H1 (cell line): Measurements from ENCODE around the gene SEMA5B. TPM values are rescaled to one million over a fixed set of nuclear protein-coding genes. Genes with fewer than 3 reads are reported as not detected.

Source experiments
- CTCF ChIA-PET: fragments of 300-600 bp; sonication (Branson Sonifier 250); formaldehyde crosslinking; loops from one replicate; lab custom pipeline; 2021; ENCODE audit not compliant: partially characterized antibody; lab: Charles Lee
- POLR2A ChIA-PET: fragments of 300-600 bp; sonication (Branson Sonifier 250); formaldehyde crosslinking; loops from one replicate; lab custom pipeline; 2021; ENCODE audit warnings: inconsistent platforms; ENCODE audit not compliant: partially characterized antibody; lab: Charles Lee
- DNase-seq, 2 experiments: peaks; one replicate each; pipeline versions ENCODE4 v3.0.0 to v3.0.0-alpha.2; 2010 to 2022; ENCODE audit warnings: low spot score in 2 of 2, low read depth in 1 of 2, mixed read lengths in 1 of 2
- FAIRE-seq: peaks from 2 replicates; lab custom pipeline; 2011; peaks lifted over from hg19 to GRCh38; lab: Jason Lieb, UNC
- H2AFZ ChIP-seq: 2 replicates; pipeline ENCODE4 v1.8.1; 2012; ENCODE audit warnings: low read length, inconsistent platforms
- H2AK5ac ChIP-seq: 2 replicates; pipeline ENCODE4 v1.6.1; 2013; ENCODE audit warnings: low read depth, low read length
- H2BK120ac ChIP-seq: replicated peaks from 2 replicates; pipeline ENCODE3; 2013; ENCODE audit warnings: low read depth, low read length, inconsistent platforms
- H2BK12ac ChIP-seq: 2 replicates; pipeline ENCODE4 v1.6.1; 2013; ENCODE audit warnings: low read depth, low read length
- H2BK15ac ChIP-seq: 2 replicates; pipeline ENCODE4 v1.6.1; 2013; ENCODE audit warnings: low read length
- H2BK20ac ChIP-seq: 2 replicates; pipeline ENCODE4 v1.6.1; 2013; ENCODE audit warnings: low read length
- H2BK5ac ChIP-seq: 2 replicates; pipeline ENCODE4 v1.6.1; 2013; ENCODE audit warnings: low read depth, low read length
- H3K14ac ChIP-seq: 2 replicates; pipeline ENCODE4 v1.6.1; 2013; ENCODE audit warnings: inconsistent platforms; ENCODE audit not compliant: insufficient read length
- H3K18ac ChIP-seq: 2 replicates; pipeline ENCODE4 v1.6.1; 2013; ENCODE audit warnings: low read length; ENCODE audit errors: extremely low read depth
- H3K23ac ChIP-seq: 2 replicates; pipeline ENCODE4 v1.6.1; 2013; ENCODE audit warnings: inconsistent platforms; ENCODE audit not compliant: insufficient read length
- H3K23me2 ChIP-seq: 2 replicates; pipeline ENCODE4 v1.6.1; 2013; ENCODE audit warnings: low read depth, low read length
- H3K27ac ChIP-seq: 2 replicates; pipeline ENCODE4 v1.6.1; 2011; ENCODE audit warnings: low read depth, low read length, inconsistent platforms
- H3K27me3 ChIP-seq, 4 experiments: replicated peaks in 1 of 4; 1 replicate in 1 of 4; 2 replicates in 3 of 4; pipeline versions ENCODE4 v1.6.1 to v1.8.1; 2011 to 2013; ENCODE audit warnings: low read length in 3 of 4, mild to moderate bottlenecking in 3 of 4, inconsistent platforms in 2 of 4, mixed read lengths in 2 of 4, moderate library complexity in 1 of 4; ENCODE audit not compliant: control insufficient read depth in 3 of 4, insufficient read depth in 3 of 4; ENCODE audit errors: extremely low read depth in 1 of 4
- H3K36me3 ChIP-seq, 4 experiments: 2 replicates each; pipeline versions ENCODE4 v1.6.1 to v1.8.1; 2011 to 2013; ENCODE audit warnings: mild to moderate bottlenecking in 4 of 4, low read length in 3 of 4, moderate library complexity in 2 of 4, control low read depth in 1 of 4, inconsistent platforms in 1 of 4; ENCODE audit not compliant: insufficient read depth in 4 of 4, control insufficient read depth in 2 of 4
- H3K4ac ChIP-seq: replicated peaks from 2 replicates; pipeline ENCODE3; 2013; ENCODE audit warnings: low read length, low read depth, mixed read lengths, inconsistent platforms; ENCODE audit not compliant: insufficient read length
- H3K4me1 ChIP-seq, 4 experiments: replicated peaks in 1 of 4; 1 replicate in 1 of 4; 2 replicates in 3 of 4; pipeline versions ENCODE4 v1.6.1 to v1.8.1; 2011 to 2013; ENCODE audit warnings: low read length in 3 of 4, inconsistent platforms in 2 of 4, mixed read lengths in 1 of 4; ENCODE audit not compliant: insufficient read depth in 4 of 4, control insufficient read depth in 3 of 4
- H3K4me2 ChIP-seq, 2 experiments: 2 replicates each; pipeline versions ENCODE4 v1.6.1 to v1.8.1; 2011 to 2013; ENCODE audit warnings: low read depth in 2 of 2, low read length in 2 of 2, control low read depth in 1 of 2, inconsistent platforms in 1 of 2, mild to moderate bottlenecking in 1 of 2; ENCODE audit not compliant: insufficient read depth in 1 of 2
- H3K4me3 ChIP-seq, 4 experiments: fragments of 200-600, 300-600 bp in 1 of 4; sonication (generic), shearing (Covaris generic), sonication (Bioruptor Twin) in 1 of 4; 2 replicates each; pipeline versions ENCODE4 v1.5.1 to v1.8.1; 2011 to 2016; ENCODE audit warnings: low read length in 4 of 4, low read depth in 3 of 4, control low read depth in 2 of 4, inconsistent platforms in 2 of 4, mild to moderate bottlenecking in 2 of 4, mixed read lengths in 1 of 4, moderate library complexity in 1 of 4; ENCODE audit not compliant: insufficient read depth in 2 of 4; ENCODE audit errors: extremely low read depth in 1 of 4
- H3K56ac ChIP-seq: replicated peaks from 2 replicates; pipeline ENCODE3; 2013; ENCODE audit warnings: low read depth, mild to moderate bottlenecking, mixed read lengths, low read length, inconsistent platforms; ENCODE audit not compliant: insufficient read length
- H3K79me1 ChIP-seq: 2 replicates; pipeline ENCODE4 v1.6.1; 2013; ENCODE audit warnings: low read depth, low read length, control low read depth
- H3K79me2 ChIP-seq, 2 experiments: 2 replicates each; pipeline versions ENCODE4 v1.6.1 to v1.8.1; 2012 to 2013; ENCODE audit warnings: low read length in 2 of 2, mild to moderate bottlenecking in 2 of 2, inconsistent platforms in 1 of 2; ENCODE audit not compliant: insufficient read depth in 2 of 2, control insufficient read depth in 1 of 2
- H3K9ac ChIP-seq, 4 experiments: replicated peaks in 1 of 4; 1 replicate in 1 of 4; 2 replicates in 3 of 4; pipeline versions ENCODE4 v1.6.1 to v1.8.1; 2011 to 2013; ENCODE audit warnings: low read depth in 3 of 4, low read length in 3 of 4, control low read depth in 2 of 4, mild to moderate bottlenecking in 2 of 4, moderate library complexity in 2 of 4, inconsistent platforms in 1 of 4; ENCODE audit errors: extremely low read depth in 1 of 4
- H3K9me3 ChIP-seq, 2 experiments: 2 replicates each; pipeline versions ENCODE4 v1.6.1 to v1.8.1; 2012 to 2013; ENCODE audit warnings: mild to moderate bottlenecking in 2 of 2, moderate library complexity in 2 of 2, control low read depth in 1 of 2, inconsistent platforms in 1 of 2, low read depth in 1 of 2, low read length in 1 of 2, mixed read lengths in 1 of 2; ENCODE audit not compliant: insufficient read depth in 2 of 2
- H4K20me1 ChIP-seq, 2 experiments: replicated peaks in 1 of 2; 2 replicates each; pipeline versions ENCODE3 to v1.8.1; 2011 to 2013; ENCODE audit warnings: inconsistent platforms in 2 of 2, low read length in 2 of 2, mild to moderate bottlenecking in 1 of 2; ENCODE audit not compliant: insufficient read depth in 2 of 2, control insufficient read depth in 1 of 2
- H4K5ac ChIP-seq: 2 replicates; pipeline ENCODE4 v1.6.1; 2013; ENCODE audit warnings: low read length, low read depth, mixed read lengths, inconsistent platforms; ENCODE audit not compliant: insufficient read length
- H4K8ac ChIP-seq: 2 replicates; pipeline ENCODE4 v1.8.0; 2013; ENCODE audit warnings: mild to moderate bottlenecking, moderate library complexity, low read length, inconsistent platforms; ENCODE audit not compliant: insufficient read depth; ENCODE audit errors: extremely low read depth
- H4K91ac ChIP-seq: replicated peaks from 2 replicates; pipeline ENCODE3; 2013; ENCODE audit warnings: low read length, mixed read lengths, inconsistent platforms; ENCODE audit not compliant: insufficient read length
- BACH1 ChIP-seq: IDR thresholded peaks from 2 replicates; pipeline ENCODE4 v1.6.1; 2012; ENCODE audit warnings: low read length, improper control_type of control experiment
- EP300 ChIP-seq, 2 experiments: IDR thresholded peaks; 1 replicate in 1 of 2; 2 replicates in 1 of 2; pipeline ENCODE4 v1.6.1; 2011 to 2012; ENCODE audit warnings: low read depth in 2 of 2, low read length in 2 of 2, mild to moderate bottlenecking in 2 of 2, borderline replicate concordance in 1 of 2, inconsistent platforms in 1 of 2, moderate library complexity in 1 of 2
- KDM4A ChIP-seq: IDR thresholded peaks from one replicate; pipeline ENCODE4 v1.7.1; 2012; ENCODE audit warnings: low read depth, mild to moderate bottlenecking, moderate library complexity, low read length, inconsistent platforms; ENCODE audit not compliant: severe bottlenecking
- MAFK ChIP-seq: IDR thresholded peaks from 2 replicates; pipeline ENCODE4 v1.6.1; 2012; ENCODE audit warnings: low read depth, mild to moderate bottlenecking, improper control_type of control experiment, low read length
- RAD21 ChIP-seq, 2 experiments: IDR thresholded peaks in 1 of 2; conservative IDR thresholded peaks in 1 of 2; 2 replicates each; pipeline ENCODE4 v1.6.1; 2011; ENCODE audit warnings: low read depth in 2 of 2, low read length in 2 of 2, improper control_type of control experiment in 1 of 2, inconsistent platforms in 1 of 2, mild to moderate bottlenecking in 1 of 2, moderate library complexity in 1 of 2
- RBBP5 ChIP-seq: IDR thresholded peaks from 2 replicates; pipeline ENCODE4 v1.7.1; 2012; ENCODE audit warnings: low read depth, mild to moderate bottlenecking, inconsistent platforms, low read length, moderate library complexity, borderline replicate concordance
- RXRA ChIP-seq: IDR thresholded peaks from 2 replicates; pipeline ENCODE4 v1.6.1; 2011; ENCODE audit warnings: low read depth, mild to moderate bottlenecking, low read length, moderate library complexity; ENCODE audit not compliant: insufficient read depth
- TCF12 ChIP-seq: IDR thresholded peaks from 2 replicates; pipeline ENCODE4 v1.6.1; 2011; ENCODE audit warnings: low read depth, mild to moderate bottlenecking, low read length
- WGBS, 2 experiments: shearing (Covaris generic) in 1 of 2; methylation state at CpG; one replicate each; pipeline versions ENCODE4 v1.1.6 to v1.1.7; 2013 to 2015; ENCODE audit warnings: low lambda C conversion rate in 2 of 2, mixed read lengths in 2 of 2, inconsistent platforms in 1 of 2, low coverage in 1 of 2, missing lambda C conversion rate in 1 of 2; ENCODE audit not compliant: insufficient replicate concordance in 2 of 2, insufficient coverage in 1 of 2, insufficient read length in 1 of 2; ENCODE audit errors: extremely low coverage in 1 of 2, missing lambda C conversion rate in 1 of 2; 5-methylcytosine and 5-hydroxymethylcytosine counted together
- polyA plus RNA-seq, 7 experiments: library from polyadenylated mRNA; depleted of rRNA in 3 of 7; stranded (reverse) in 5 of 7; unstranded in 2 of 7; fragments of >200 nt in 5 of 7; fragments of 200-250 nt in 2 of 7; gene quantifications; 1 replicate in 5 of 7; 2 replicates in 1 of 7; 4 replicates in 1 of 7; pipeline versions ENCODE4 v1.2.1 to v1.2.3, GENCODE V29; 2011 to 2013; ENCODE audit warnings: missing spikeins in 2 of 7, mixed read lengths in 2 of 7
- total RNA-seq: library from RNA; stranded (reverse); fragmentation: NEBNext Ultra II Directional; extraction: Animal tissue kit (Norgen Biotek cat#: 25700); gene quantifications from 2 replicates; pipeline ENCODE4 v1.2.1, GENCODE V29; 2021

The SEMA5B gene
- total and polyA plus RNA-seq, 2 of the 8 experiments (the other 6 are each of a cell fraction or from before 2014, with no cell fraction given): 13.1 to 22.4 TPM

DNA sequence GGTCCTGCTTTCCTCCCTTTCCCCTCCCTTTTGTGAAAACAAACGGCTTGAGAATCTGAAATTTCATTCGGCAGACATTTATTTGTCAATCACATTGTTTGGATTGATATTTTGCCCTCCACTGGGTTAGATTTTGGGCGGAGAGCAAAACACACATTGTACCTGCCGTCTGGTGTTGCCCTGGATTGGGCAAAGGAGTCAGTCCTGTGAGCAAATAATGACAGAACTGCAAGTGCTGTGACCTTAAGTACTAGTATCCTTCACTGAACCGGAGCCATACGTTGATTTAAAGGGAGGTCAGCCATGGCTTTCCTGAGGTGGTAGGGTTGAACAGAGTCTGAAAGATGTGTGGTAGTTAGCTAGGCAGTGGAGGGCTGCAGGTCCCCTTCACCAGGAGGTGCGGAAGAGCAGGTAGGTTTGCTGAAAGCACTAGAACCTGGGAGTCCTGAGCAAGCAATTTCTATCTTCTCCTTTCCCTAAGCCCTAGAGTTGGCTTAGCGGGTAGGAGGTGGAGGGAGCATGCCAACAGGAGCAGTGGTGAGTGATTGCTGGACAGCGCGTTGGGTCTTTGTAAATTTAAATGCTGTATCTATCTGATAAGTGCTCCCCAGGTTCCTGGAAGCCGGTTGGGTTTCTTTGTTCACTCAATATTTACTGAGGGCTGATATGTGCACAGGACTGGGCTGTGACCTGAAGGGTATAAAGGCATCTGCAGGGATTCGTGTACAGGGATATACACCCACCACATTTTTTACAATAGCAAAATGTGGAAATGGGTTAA is 41.2 kb upstream of the SEMA5B start:
- 42% methylated on average over 12 of the region's 12 CpGs; no CpG with 5 or more reads in 1 of the 2 experiments for WGBS, 2 experiments
- POLR2A ChIA-PET: interaction anchor here (0.6 to 1.7 kb wide), 5 partner anchors 8 to 75 kb away, joined by 3 to 6 read pairs (median 3); partner anchors contain the start of gene SEMA5B
- H3K23me2 ChIP-seq: peaks cover 20% of the 10 kb centered on the region
- DNase-seq: no peak
- no peak overlapping the region for H3K27ac ChIP-seq
- H3K23ac ChIP-seq: no peak overlapping the region
- peak overlapping the region in 2 of 4 experiments; percentile 2 to 12; a peak in 4 of 7 replicates for H3K9ac ChIP-seq
- 0 out of 2 replicates have a peak overlapping the region, but pooled peaks have one; percentile 60 for H2BK5ac ChIP-seq
- no peak overlapping the region for H2AFZ ChIP-seq
- H4K5ac ChIP-seq: no peak overlapping the region
- H3K4me2 ChIP-seq: peak overlapping the region; percentile 97 to 100
- FAIRE-seq: no peak
- peaks cover 12 to 20% of the 10 kb centered on the region in 2 experiments for H4K20me1 ChIP-seq
- H2BK20ac ChIP-seq: no peak overlapping the region
- TF ChIP-seq MAFK (0 out of 2 replicates have a peak, but pooled peaks have one; percentile 7), RXRA (no peak), TCF12 (no peak), RBBP5 (0 out of 2 replicates have a peak, but pooled peaks have one; percentile 8), EP300 (IDR thresholded peaks at IDR 0.05; ENCODE audit: borderline replicate concordance in 1 of 2, low read depth in 2 of 2, low read length in 2 of 2) (no peak), RAD21 (IDR thresholded peaks at IDR 0.05 in 1 of 2, conservative IDR thresholded peaks at IDR 0.05 in 1 of 2; ENCODE audit: low read depth in 2 of 2, low read length in 2 of 2) (no peak), KDM4A (peak; percentile 29), BACH1 (no peak)
- peak overlapping the region; percentile 60; the same call in 1 of the 2 replicates for H2BK12ac ChIP-seq
- no peak overlapping the region for H4K8ac ChIP-seq
- H3K9me3 ChIP-seq: no peaks in the 10 kb centered on the region; a peak in 1 of 4 replicates
- no peak overlapping the region for H4K91ac ChIP-seq
- H3K4me1 ChIP-seq: peaks cover 7 to 17% (median 12%) of the 10 kb centered on the region in 4 experiments
- peak overlapping the region; percentile 93; the same call in 1 of the 2 replicates for H2AK5ac ChIP-seq
- peak overlapping the region; percentile 74; the same call in 1 of the 2 replicates for H3K18ac ChIP-seq
- no peak overlapping the region for H3K56ac ChIP-seq
- H3K4ac ChIP-seq: no peak overlapping the region
- CTCF ChIA-PET: interaction anchor here (0.6 to 2.3 kb wide), 4 partner anchors 17 to 39 kb away, joined by 3 to 5 read pairs (median 3); no protein-coding TSS in a partner anchor
- H2BK15ac ChIP-seq: 0 out of 2 replicates have a peak overlapping the region, but pooled peaks have one; percentile 84
- peaks cover 0 to 13% (median 8%) of the 10 kb centered on the region in 4 experiments; a peak in 5 of 7 replicates for H3K27me3 ChIP-seq
- no peaks in the 10 kb centered on the region for H3K36me3 ChIP-seq
- H3K79me1 ChIP-seq: peaks cover 17% of the 10 kb centered on the region
- peak overlapping the region; percentile 61 to 86 (median 67); a peak in 7 of 8 replicates for H3K4me3 ChIP-seq
- H2BK120ac ChIP-seq: no peak overlapping the region
- H3K14ac ChIP-seq: no peak overlapping the region
- peaks cover 14 to 61% of the 10 kb centered on the region in 2 experiments for H3K79me2 ChIP-seq
